Thyroid gland (tissue), 4 donors: ENCODE results near the gene CCN2. TPM values are rescaled to one million over a fixed set of nuclear protein-coding genes. Genes with fewer than 3 reads are reported as not detected.
A peak's percentile ranks its signal among the peaks of the same experiment; 100 is the strongest.
"Not testable (repeated sequence)": the region's sequence is repeated elsewhere in the genome, so short reads cannot be mapped to it uniquely, and the experiment has no call there.

Experiments used
- DNase-seq, 2 donors: peaks; one replicate each; pipeline ENCODE4 v3.0.0-alpha.2; 2019
- H3K27ac ChIP-seq, 3 donors: fragments of 200-600 bp; sonication (generic); 1 replicate in 2 of 3; 2 replicates in 1 of 3; pipeline ENCODE4 v1.5.1; 2016 to 2019; ENCODE audit warnings: mild to moderate bottlenecking in 1 of 3, moderate library complexity in 1 of 3
- H3K27me3 ChIP-seq: fragments of 200-600 bp; sonication (generic); one replicate; pipeline ENCODE4 v1.5.1; 2019
- H3K36me3 ChIP-seq, 2 donors: fragments of 200-600 bp; sonication (generic); one replicate each; pipeline ENCODE4 v1.5.1; 2016 to 2019
- H3K4me1 ChIP-seq, 2 donors: fragments of 200-600 bp; sonication (generic); one replicate each; pipeline ENCODE4 v1.5.1; 2017 to 2019
- H3K4me3 ChIP-seq, 3 donors: fragments of 200-600 bp; sonication (generic); replicated peaks in 1 of 3; 1 replicate in 2 of 3; 2 replicates in 1 of 3; pipeline ENCODE4 v1.5.1; 2016; ENCODE audit warnings: mild to moderate bottlenecking in 1 of 3
- H3K9me3 ChIP-seq: fragments of 200-600 bp; sonication (generic); one replicate; pipeline ENCODE4 v1.5.1; 2017
- POLR2A ChIP-seq, 2 donors: fragments of 450-650 bp; IDR thresholded peaks; one replicate each; pipeline ENCODE4 v1.6.1; 2017; ENCODE audit warnings: antibody characterized with exemption in 2 of 2, mild to moderate bottlenecking in 2 of 2, moderate library complexity in 1 of 2
- WGBS, 2 donors: methylation state at CpG; one replicate each; pipeline ENCODE4 v1.1.5; 2017; 5-methylcytosine and 5-hydroxymethylcytosine counted together
- intact Hi-C: fragments of 100-400 bp; cut with DNase I; formaldehyde crosslinking; loops from one replicate; pipeline ENCODE4 v1.15.1; 2023
- total RNA-seq, 4 donors: library from RNA; depleted of rRNA; stranded (reverse); fragments of >200 nt; gene quantifications; one replicate each; pipeline ENCODE4 v1.2.3, GENCODE V29; 2016
- TF ChIP-seq, protein P1 (sequence below), 6 experiments: fragments of 200-600 bp in 3 of 6; fragments of 450-650 bp in 3 of 6; sonication (generic) in 3 of 6; IDR thresholded peaks; one replicate each; pipeline ENCODE4 v1.5.1; 2016 to 2019; ENCODE audit warnings: antibody characterized with exemption in 6 of 6, mild to moderate bottlenecking in 2 of 6, inconsistent platforms in 1 of 6, moderate library complexity in 1 of 6

CCN2 gene
- total RNA-seq, 4 donors from 2014 or later = 40.1 to 173 (median 137) TPM

DNA sequence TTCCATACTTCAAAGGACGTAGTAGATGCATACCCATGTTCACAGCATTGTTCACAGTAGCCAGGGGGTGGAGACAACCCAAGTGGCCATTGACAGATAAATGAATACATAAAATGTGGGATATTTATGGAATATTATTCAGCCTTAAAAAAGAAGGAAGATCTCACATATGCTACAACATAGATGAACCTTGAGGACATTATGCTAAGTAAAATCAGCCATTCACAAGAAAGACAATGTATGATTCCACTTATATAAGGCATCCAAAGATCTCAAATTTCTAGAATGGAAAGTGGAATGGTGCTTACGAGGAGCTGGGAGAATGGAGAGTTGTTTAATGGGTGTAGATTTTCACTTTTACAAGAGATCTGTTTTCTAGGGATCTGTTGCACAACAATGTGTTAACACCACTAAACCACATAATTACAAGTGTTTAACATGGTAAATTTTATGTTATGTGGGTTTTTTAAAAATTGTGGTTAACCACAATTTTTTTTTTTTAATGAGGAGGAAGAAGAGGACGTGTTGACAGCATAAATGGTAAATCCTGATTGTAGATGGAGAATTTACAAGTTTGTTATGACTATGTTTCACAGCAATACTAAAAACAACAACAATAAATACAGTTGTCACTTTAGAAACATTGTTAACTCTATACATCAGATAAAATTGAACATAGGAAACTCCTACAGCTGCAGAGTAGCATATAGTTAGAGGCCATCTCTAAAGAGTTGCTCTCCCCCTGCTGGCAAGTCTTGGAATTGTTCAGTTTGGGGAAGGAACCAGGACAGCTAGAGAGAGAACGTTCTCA, 41.6 kb downstream of the CCN2 start:
- no peak overlapping the region for H3K27ac ChIP-seq
- intact Hi-C loops = loop anchor here (5.0 kb wide), 1 partner anchor 127 kb away; no protein-coding TSS in a partner anchor
- TF ChIP-seq POLR2A (IDR thresholded peaks at IDR 0.05) = no peak
- TF ChIP-seq, protein P1, sequence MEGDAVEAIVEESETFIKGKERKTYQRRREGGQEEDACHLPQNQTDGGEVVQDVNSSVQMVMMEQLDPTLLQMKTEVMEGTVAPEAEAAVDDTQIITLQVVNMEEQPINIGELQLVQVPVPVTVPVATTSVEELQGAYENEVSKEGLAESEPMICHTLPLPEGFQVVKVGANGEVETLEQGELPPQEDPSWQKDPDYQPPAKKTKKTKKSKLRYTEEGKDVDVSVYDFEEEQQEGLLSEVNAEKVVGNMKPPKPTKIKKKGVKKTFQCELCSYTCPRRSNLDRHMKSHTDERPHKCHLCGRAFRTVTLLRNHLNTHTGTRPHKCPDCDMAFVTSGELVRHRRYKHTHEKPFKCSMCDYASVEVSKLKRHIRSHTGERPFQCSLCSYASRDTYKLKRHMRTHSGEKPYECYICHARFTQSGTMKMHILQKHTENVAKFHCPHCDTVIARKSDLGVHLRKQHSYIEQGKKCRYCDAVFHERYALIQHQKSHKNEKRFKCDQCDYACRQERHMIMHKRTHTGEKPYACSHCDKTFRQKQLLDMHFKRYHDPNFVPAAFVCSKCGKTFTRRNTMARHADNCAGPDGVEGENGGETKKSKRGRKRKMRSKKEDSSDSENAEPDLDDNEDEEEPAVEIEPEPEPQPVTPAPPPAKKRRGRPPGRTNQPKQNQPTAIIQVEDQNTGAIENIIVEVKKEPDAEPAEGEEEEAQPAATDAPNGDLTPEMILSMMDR (IDR thresholded peaks at IDR 0.05) = peak; percentile 68 to 84 (median 80)

DNA sequence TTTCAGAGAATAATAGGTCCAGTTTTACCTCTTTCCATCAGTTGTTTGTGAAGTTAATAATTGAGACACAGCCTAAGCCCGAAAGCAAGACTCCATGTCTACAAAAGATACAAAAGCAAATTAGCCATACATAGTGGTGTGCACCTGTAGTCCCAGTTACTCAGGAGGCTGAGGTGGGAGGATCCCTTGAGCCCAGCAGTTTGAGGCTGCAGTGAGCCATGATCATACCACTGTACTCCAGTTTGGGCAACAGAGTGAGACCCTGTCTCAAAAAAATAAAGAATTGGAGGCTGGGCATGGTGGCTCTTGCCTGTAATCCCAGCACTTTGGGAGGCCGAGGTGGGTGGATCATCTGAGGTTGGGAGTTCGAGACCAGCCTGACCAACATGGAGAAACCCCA, 42.4 kb downstream of the CCN2 start:
- DNase-seq, intact Hi-C loops: not testable (repeated sequence)
- 71 to 82% methylated on average over 3 of the region's 3 CpGs for WGBS, 2 donors

More for the DNA sequence above, 41.6 kb downstream of the CCN2 start:
- Histone ChIP-seq H3K4me1 (no peaks in the 10 kb centered on the region), H3K9me3 (no peaks in the 10 kb centered on the region), H3K27me3 (no peaks in the 10 kb centered on the region), H3K36me3 (no peaks in the 10 kb centered on the region), H3K4me3 (no peak overlapping the region)
- DNase-seq = peak; percentile 73 to 79
- WGBS, 2 donors = 64 to 69% methylated on average over 4 of the region's 4 CpGs

DNA sequence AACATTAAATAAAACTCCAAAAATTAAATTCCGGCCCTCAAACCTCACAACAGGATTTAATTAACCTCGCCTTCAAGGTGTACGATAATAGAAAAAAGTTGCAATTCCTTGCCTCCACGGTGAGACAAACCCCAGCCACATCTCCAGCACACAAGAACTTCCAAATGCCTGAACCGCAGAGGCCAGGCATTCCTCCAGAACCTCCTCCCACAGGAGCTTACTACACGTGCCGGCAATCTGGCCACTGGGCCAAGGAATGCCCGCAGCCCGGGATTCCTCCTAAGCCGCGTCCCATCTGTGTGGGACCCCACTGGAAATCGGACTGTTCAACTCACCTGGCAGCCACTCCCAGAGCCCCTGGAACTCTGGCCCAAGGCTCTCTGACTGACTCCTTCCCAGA, 47.4 kb downstream of the CCN2 start:
- H3K27ac ChIP-seq, intact Hi-C loops, H3K4me1 ChIP-seq, H3K36me3 ChIP-seq, H3K27me3 ChIP-seq, H3K4me3 ChIP-seq, H3K9me3 ChIP-seq, DNase-seq: not testable (repeated sequence)
- WGBS, 2 donors = 89 to 95% methylated on average over 11 to 12 of the region's 12 CpGs

More for the DNA sequence above, 42.4 kb downstream of the CCN2 start:
- not testable (repeated sequence) for H3K36me3 ChIP-seq, H3K27me3 ChIP-seq, H3K27ac ChIP-seq, H3K4me1 ChIP-seq, H3K4me3 ChIP-seq, H3K9me3 ChIP-seq

DNA sequence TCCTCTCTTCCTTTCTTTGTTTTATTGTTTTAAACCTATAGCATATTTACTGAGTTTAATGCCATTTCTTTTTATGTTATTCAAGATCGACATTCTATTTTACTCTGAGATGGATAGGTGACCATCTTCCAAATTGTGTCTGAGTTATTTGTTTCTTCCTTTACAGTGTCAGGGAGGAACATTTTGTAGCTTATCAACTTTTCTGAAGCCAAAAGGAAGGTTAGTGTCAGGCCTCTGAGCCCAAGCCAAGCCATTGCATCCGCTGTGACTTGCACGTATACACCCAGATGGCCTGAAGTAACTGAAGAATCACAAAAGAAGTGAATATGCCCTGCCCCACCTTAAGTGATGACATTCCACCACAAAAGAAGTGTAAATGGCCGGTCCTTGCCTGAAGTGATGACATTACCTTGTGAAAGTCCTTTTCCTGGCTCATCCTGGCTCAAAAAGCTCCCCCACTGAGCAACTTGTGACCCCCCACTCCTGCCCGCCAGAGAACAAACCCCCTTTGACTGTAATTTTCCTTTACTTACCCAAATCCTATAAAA, 49.8 kb downstream of the CCN2 start:
- H3K27ac ChIP-seq, H3K27me3 ChIP-seq, intact Hi-C loops, H3K9me3 ChIP-seq, H3K4me1 ChIP-seq, H3K36me3 ChIP-seq, DNase-seq, H3K4me3 ChIP-seq: not testable (repeated sequence)
- WGBS, 2 donors = 91 to 93% methylated on average over 5 of the region's 5 CpGs

DNA sequence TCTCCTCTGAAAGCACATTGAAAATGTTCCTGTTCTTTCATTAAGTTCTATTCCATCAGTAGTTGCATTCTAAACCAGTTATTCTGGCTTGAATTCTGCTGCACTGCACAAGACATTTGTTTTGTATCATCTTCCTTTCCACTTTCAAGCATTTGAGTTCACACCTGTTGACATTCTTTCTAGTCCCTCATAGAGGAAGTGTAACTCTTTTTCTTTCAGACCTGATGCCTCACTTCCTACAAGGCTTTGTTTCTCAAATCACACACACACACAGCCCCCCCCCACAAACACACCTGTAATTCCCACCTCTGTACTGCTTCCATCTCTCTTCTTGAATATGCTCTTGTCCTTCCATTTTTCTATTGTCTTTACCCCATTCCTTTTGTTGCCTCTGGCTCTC, 50.9 kb downstream of the CCN2 start:
- no peak for DNase-seq
- Histone ChIP-seq H3K4me3 (no peak overlapping the region), H3K36me3 (no peaks in the 10 kb centered on the region), H3K27me3 (no peaks in the 10 kb centered on the region), H3K9me3 (no peaks in the 10 kb centered on the region), H3K27ac (no peak overlapping the region), H3K4me1 (peaks cover 0 to 2% of the 10 kb centered on the region in 2 donors)
- TF ChIP-seq POLR2A (IDR thresholded peaks at IDR 0.05) = no peak
- TF ChIP-seq, protein P1 (IDR thresholded peaks at IDR 0.05) = no peak
- intact Hi-C loops = no loop called here

DNA sequence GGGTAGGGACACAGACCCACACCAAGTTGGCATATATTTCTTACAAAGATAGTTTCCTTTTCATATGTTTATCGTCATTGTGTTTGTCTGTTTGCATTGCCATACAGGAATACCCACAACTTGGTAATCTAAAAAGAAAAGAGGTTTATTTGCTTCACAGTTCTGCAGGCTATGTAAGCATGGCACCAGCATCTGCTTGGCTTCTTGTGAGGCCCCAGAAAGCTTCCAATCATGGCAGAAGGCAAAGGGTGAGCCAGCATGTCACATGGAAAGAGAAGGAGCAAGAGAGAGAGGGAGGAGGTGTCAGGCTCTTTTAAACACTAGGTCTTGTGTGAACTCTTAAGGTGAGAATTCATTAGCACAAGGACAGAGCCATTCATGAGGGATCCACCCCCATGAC, 52.5 kb downstream of the CCN2 start:
- H3K9me3 ChIP-seq = no peaks in the 10 kb centered on the region
- TF ChIP-seq POLR2A (IDR thresholded peaks at IDR 0.05) = no peak
- TF ChIP-seq, protein P1 (IDR thresholded peaks at IDR 0.05) = no peak
- H3K36me3 ChIP-seq = no peaks in the 10 kb centered on the region
- intact Hi-C loops = no loop called here
- H3K4me1 ChIP-seq = peaks cover 0 to 9% of the 10 kb centered on the region in 2 donors
- H3K27me3 ChIP-seq = no peaks in the 10 kb centered on the region
- no peak overlapping the region for H3K4me3 ChIP-seq
- H3K27ac ChIP-seq = no peak overlapping the region
- DNase-seq = no peak
- WGBS, 2 donors = 92 to 94% methylated on average over 1 of the region's 1 CpG

Other genes starting within 250 kb of the CCN2 start
- gene OR2A4, start 250.0 kb downstream of the CCN2 start, total RNA-seq = not detected
- gene CTAGE9, start 240.4 kb downstream of the CCN2 start, total RNA-seq = under 1 TPM in 1 of 4 donors, not detected in 3; 0.75 TPM
- gene ENPP1, start 143.4 kb downstream of the CCN2 start, total RNA-seq = 100 to 1,000 TPM in 1 of 4 donors, 10 to 100 TPM in 3; 49.7 to 111 (median 62.6) TPM